GM12878 (cell line): ENCODE measurements around the gene TMEM182. TPM values are rescaled to one million over a fixed set of nuclear protein-coding genes. Genes with fewer than 3 reads are reported as not detected.

Experiments
- ATAC-seq: fragments of 200-7000 bp; cut with Tn5 transposase; 3 replicates; pipeline ENCODE4 v1.9.1; 2020; ENCODE audit warnings: mild to moderate bottlenecking, moderate library complexity
- BruUV-seq: library from RNA; stranded (reverse); fragments of 400-500 nt; replicated peaks from 2 replicates; lab custom pipeline; 2021; lab: Mats Ljungman, UMichigan
- CTCF ChIA-PET: fragments of 300-600 bp; sonication (Branson Sonifier 250); formaldehyde crosslinking; extraction: SDS; loops from one replicate; lab custom pipeline; 2021; ENCODE audit warnings: inconsistent platforms; lab: Yijun Ruan, JAX
- POLR2A ChIA-PET: fragments of 350-600 bp; formaldehyde crosslinking; extraction: SDS; loops from one replicate; lab custom pipeline; 2021; ENCODE audit warnings: inconsistent platforms; lab: Charles Lee
- RAD21 ChIA-PET: fragments of 300-600 bp; sonication (Branson Sonifier 250); formaldehyde crosslinking; loops from one replicate; lab custom pipeline; 2023; ENCODE audit warnings: antibody characterized with exemption; ENCODE audit not compliant: unreplicated experiment; lab: Charles Lee
- SMC1A ChIA-PET: fragments of 300-600 bp; sonication (Branson Sonifier 250); formaldehyde crosslinking; loops from one replicate; lab custom pipeline; 2023; ENCODE audit not compliant: unreplicated experiment, uncharacterized antibody; lab: Charles Lee
- DNase-seq: peaks from one replicate; pipeline ENCODE4 v3.0.0-alpha.2; 2011; ENCODE audit warnings: low read depth, low spot score
- FAIRE-seq: peaks from 3 replicates; lab custom pipeline; 2011; peaks lifted over from hg19 to GRCh38; lab: Jason Lieb, UNC
- H2AFZ ChIP-seq: 2 replicates; pipeline ENCODE4 v1.6.0; 2011; ENCODE audit warnings: low read depth, low read length, control low read depth; ENCODE audit not compliant: control insufficient read depth
- H3K27ac ChIP-seq: 2 replicates; pipeline ENCODE4 v1.5.1; 2011; ENCODE audit warnings: control low read depth; ENCODE audit not compliant: control insufficient read depth, insufficient read depth
- H3K27me3 ChIP-seq, 2 experiments: replicated peaks in 1 of 2; 2 replicates each; pipeline versions ENCODE4 v1.6.0 to v1.6.1; 2011; ENCODE audit warnings: low read length in 1 of 2; ENCODE audit not compliant: control insufficient read depth in 2 of 2, insufficient read depth in 2 of 2
- H3K36me3 ChIP-seq, 2 experiments: 2 replicates each; pipeline ENCODE4 v1.5.1; 2011; ENCODE audit warnings: low read length in 1 of 2; ENCODE audit not compliant: control insufficient read depth in 2 of 2, insufficient read depth in 2 of 2
- H3K4me1 ChIP-seq: 2 replicates; pipeline ENCODE4 v1.6.1; 2011; ENCODE audit warnings: mild to moderate bottlenecking, low read length, moderate library complexity, mixed read lengths; ENCODE audit not compliant: control insufficient read depth, insufficient read depth
- H3K4me2 ChIP-seq: 2 replicates; pipeline ENCODE4 v1.6.0; 2011; ENCODE audit warnings: control low read depth; ENCODE audit not compliant: control insufficient read depth, insufficient read depth
- H3K4me3 ChIP-seq: fragments of 200-600 bp; sonication (generic); 2 replicates; pipeline ENCODE4 v1.5.1; 2016
- H3K79me2 ChIP-seq: 2 replicates; pipeline ENCODE4 v1.6.0; 2011; ENCODE audit warnings: low read length; ENCODE audit not compliant: control insufficient read depth, insufficient read depth
- H3K9ac ChIP-seq: 2 replicates; pipeline ENCODE4 v1.8.0; 2011; ENCODE audit warnings: low read length, control low read depth, mixed read lengths; ENCODE audit not compliant: control insufficient read depth, insufficient read depth
- H3K9me3 ChIP-seq: replicated peaks from 3 replicates; pipeline ENCODE4 v1.5.1; 2011; ENCODE audit warnings: mild to moderate bottlenecking, low read length; ENCODE audit not compliant: control insufficient read depth, insufficient read depth
- H4K20me1 ChIP-seq: 2 replicates; pipeline ENCODE4 v1.6.0; 2011; ENCODE audit not compliant: control insufficient read depth, insufficient read depth
- ASH2L ChIP-seq: fragments of 300-600, 200-600 bp; sonication (generic); IDR thresholded peaks from 2 replicates; pipeline ENCODE4 v1.6.1; 2017; ENCODE audit warnings: low read depth, mild to moderate bottlenecking, borderline replicate concordance
- BCL11A ChIP-seq: IDR thresholded peaks from 2 replicates; pipeline ENCODE4 v1.6.1; 2011; ENCODE audit warnings: low read depth, low read length
- BMI1 ChIP-seq: fragments of 450-650 bp; IDR thresholded peaks from 2 replicates; pipeline ENCODE4 v1.6.1; 2016; ENCODE audit warnings: mild to moderate bottlenecking, moderate library complexity, borderline replicate concordance
- CBFB ChIP-seq: IDR thresholded peaks from 2 replicates; pipeline ENCODE4 v1.6.1; 2016; ENCODE audit warnings: antibody characterized with exemption, low read depth
- CREM ChIP-seq: IDR thresholded peaks from 2 replicates; pipeline ENCODE4 v1.6.1; 2014; ENCODE audit warnings: antibody characterized with exemption, low read depth
- EP300 ChIP-seq, 2 experiments: fragments of 150-350 bp in 1 of 2; IDR thresholded peaks; 2 replicates each; pipeline ENCODE4 v1.6.1; 2011 to 2012; ENCODE audit warnings: low read depth in 2 of 2, low read length in 2 of 2, borderline replicate concordance in 1 of 2, improper control_type of control experiment in 1 of 2, inconsistent platforms in 1 of 2; ENCODE audit not compliant: control insufficient read depth in 1 of 2
- ETV6 ChIP-seq, 2 experiments: fragments of 450-650 bp in 1 of 2; IDR thresholded peaks in 1 of 2; conservative IDR thresholded peaks in 1 of 2; 2 replicates each; pipeline ENCODE4 v1.6.1; 2014; ENCODE audit warnings: antibody characterized with exemption in 1 of 2, borderline replicate concordance in 1 of 2, low read depth in 1 of 2, mild to moderate bottlenecking in 1 of 2, moderate library complexity in 1 of 2
- SMARCA5 ChIP-seq: fragments of 450-650 bp; IDR thresholded peaks from 2 replicates; pipeline ENCODE4 v1.6.1; 2017; ENCODE audit warnings: mild to moderate bottlenecking
- YBX1 ChIP-seq: fragments of 450-650 bp; IDR thresholded peaks from 2 replicates; pipeline ENCODE4 v1.6.1; 2016; ENCODE audit warnings: antibody characterized with exemption
- ZNF207 ChIP-seq: fragments of 450-650 bp; IDR thresholded peaks from 2 replicates; pipeline ENCODE4 v1.6.1; 2014; ENCODE audit warnings: antibody characterized with exemption, mild to moderate bottlenecking, borderline replicate concordance
- ZNF217 ChIP-seq: fragments of 450-650 bp; IDR thresholded peaks from 2 replicates; pipeline ENCODE4 v1.6.1; 2017; ENCODE audit warnings: antibody characterized with exemption, mild to moderate bottlenecking
- WGBS: methylation state at CpG from one replicate; pipeline ENCODE4 v1.1.6; 2016; ENCODE audit warnings: low lambda C conversion rate; ENCODE audit not compliant: insufficient replicate concordance, insufficient coverage; ENCODE audit errors: missing lambda C conversion rate; 5-methylcytosine and 5-hydroxymethylcytosine counted together
- in situ Hi-C: fragments of 300-500 bp; cut with MboI; formaldehyde crosslinking; loops from 9 replicates; pipeline ENCODE4 v1.14.3; 2018; ENCODE audit warnings: mixed read lengths
- intact Hi-C: fragments of 100-400 bp; cut with micrococcal nuclease; formaldehyde crosslinking; loops from one replicate; pipeline ENCODE4 v1.14.2; 2022; ENCODE audit not compliant: unreplicated experiment
- polyA plus RNA-seq, 11 experiments: library from polyadenylated mRNA; depleted of rRNA in 4 of 11; unstranded in 6 of 11; stranded (reverse) in 5 of 11; fragments of >200 nt; fragmentation: Nextera tagmentation in 4 of 11; fragmentation: Illumina TruSeq in 1 of 11; extraction: Ambion mirVana in 4 of 11; extraction: Trizol in 1 of 11; gene quantifications; 1 replicate in 1 of 11; 2 replicates in 10 of 11; pipeline versions ENCODE4 v1.2.1 to v1.2.3, GENCODE V29; 2011 to 2016; ENCODE audit warnings: inconsistent platforms in 2 of 11, missing spikeins in 2 of 11, low read depth in 1 of 11
- total RNA-seq, 4 experiments: library from RNA; depleted of rRNA in 3 of 4; stranded (reverse); fragments of >200 nt in 3 of 4; fragmentation: Illumina TruSeq in 1 of 4; extraction: Trizol in 1 of 4; gene quantifications; 2 replicates each; pipeline versions ENCODE4 v1.2.1 to v1.2.3, GENCODE V29; 2013 to 2021
- TF ChIP-seq, protein P1 (sequence below): fragments of 450-650 bp; IDR thresholded peaks from 2 replicates; pipeline ENCODE4 v1.6.1; 2014; ENCODE audit warnings: mild to moderate bottlenecking
- TF ChIP-seq, protein P2 (sequence below): fragments of 450-650 bp; IDR thresholded peaks from 2 replicates; pipeline ENCODE4 v1.6.1; 2017; ENCODE audit warnings: low read depth, mild to moderate bottlenecking, moderate library complexity
- TF ChIP-seq, protein P3 (sequence below): fragments of 150-350 bp; IDR thresholded peaks from 2 replicates; pipeline ENCODE4 v1.6.1; 2016; ENCODE audit warnings: low read depth, low read length

TMEM182 gene
- total and polyA plus RNA-seq, 10 of the 15 experiments (the other 5 are each of a cell fraction or from before 2014, with no cell fraction given), result 1.8 to 5.4 (median 3.1) TPM

DNA sequence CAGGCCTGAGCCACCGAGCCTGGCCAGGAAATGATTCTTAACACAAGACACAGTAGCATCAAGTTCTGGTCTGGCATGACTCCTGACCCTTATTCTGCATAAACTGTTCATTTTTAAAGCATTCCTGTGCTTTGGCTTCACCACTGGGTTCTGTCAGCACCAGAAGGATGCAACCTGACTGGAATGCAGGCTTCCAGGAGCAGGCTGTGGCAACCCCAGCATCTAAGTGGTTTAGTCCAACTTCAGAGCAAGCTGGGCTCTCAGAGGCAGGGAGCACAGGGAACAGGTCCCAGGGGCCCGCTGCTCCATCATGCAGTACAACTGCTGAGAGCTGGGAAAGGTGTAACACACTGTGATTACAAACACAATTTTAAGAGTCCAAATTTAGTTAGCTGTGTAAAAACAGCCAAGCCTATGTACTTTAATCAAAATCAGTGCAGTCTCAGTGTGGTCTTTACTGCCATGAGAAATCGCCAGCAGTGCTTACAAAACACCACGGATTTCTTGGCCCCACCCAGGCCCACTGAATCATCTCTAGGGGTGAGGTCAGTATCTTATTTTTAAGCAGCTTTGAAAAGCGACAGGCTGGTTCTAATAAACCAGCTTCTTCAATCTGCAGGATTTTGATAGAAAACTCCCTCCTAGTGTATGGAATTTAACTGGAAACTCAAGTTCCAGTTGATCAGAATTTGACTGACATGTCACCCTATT lies 44.4 kb upstream of the TMEM182 start (continued):
- TF ChIP-seq SMARCA5, result no peak
- TF ChIP-seq, protein P1, sequence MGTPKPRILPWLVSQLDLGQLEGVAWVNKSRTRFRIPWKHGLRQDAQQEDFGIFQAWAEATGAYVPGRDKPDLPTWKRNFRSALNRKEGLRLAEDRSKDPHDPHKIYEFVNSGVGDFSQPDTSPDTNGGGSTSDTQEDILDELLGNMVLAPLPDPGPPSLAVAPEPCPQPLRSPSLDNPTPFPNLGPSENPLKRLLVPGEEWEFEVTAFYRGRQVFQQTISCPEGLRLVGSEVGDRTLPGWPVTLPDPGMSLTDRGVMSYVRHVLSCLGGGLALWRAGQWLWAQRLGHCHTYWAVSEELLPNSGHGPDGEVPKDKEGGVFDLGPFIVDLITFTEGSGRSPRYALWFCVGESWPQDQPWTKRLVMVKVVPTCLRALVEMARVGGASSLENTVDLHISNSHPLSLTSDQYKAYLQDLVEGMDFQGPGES, result no peak

DNA sequence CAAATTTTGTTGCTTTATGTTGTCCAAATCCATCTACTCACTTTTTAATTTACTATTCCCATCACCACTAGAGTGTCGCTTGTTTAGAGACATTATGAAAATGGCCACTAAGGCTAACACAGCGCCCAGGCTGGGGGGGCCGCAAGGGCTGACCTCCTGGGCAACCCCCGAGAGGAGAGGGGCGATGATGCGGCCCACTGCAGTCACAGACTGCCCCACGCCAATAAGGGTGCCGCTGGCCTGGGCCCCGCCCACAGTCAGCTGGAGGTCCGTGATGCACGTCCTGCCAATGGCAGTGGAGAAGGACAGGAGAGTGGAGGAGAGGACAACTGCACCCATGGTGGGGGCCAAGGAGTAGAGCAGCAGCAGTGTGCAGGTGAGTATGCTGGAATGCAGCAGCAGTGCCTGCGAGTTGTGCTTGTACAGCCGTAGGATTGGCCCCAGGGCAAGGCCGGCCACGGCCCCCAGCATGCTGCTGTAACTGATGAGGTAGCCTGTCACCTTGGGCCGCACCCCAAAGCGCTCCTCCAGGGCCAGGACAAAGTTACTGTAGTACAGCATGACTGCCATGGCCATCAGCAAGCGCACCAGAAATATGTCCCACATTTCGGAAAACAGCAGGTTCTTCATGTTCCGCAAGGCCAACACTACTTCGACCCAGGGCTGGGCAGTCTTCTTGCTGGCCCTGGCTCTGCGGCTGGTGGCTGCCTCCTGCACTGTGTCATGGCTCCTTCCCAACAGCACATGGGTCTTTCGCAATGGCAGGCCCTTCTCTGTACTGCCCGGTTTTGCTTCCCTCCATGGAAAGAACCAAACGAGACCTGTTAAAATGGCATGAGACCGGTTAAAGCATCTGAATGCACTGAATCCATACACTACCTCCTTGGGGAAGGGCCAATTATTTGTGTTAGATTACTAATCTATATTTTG lies 43.2 kb upstream of the TMEM182 start:
- Histone ChIP-seq H3K9ac (no peak overlapping the region), H4K20me1 (no peaks in the 10 kb centered on the region), H3K36me3 (peaks cover 2 to 6% of the 10 kb centered on the region in 2 experiments), H3K27ac (no peak overlapping the region), H2AFZ (no peak overlapping the region), H3K79me2 (no peaks in the 10 kb centered on the region), H3K4me1 (no peaks in the 10 kb centered on the region), H3K9me3 (no peaks in the 10 kb centered on the region), H3K4me2 (no peak overlapping the region), H3K27me3 (no peaks in the 10 kb centered on the region), H3K4me3 (no peak overlapping the region)
- RAD21 ChIA-PET, result no interaction called here
- POLR2A ChIA-PET, result no interaction called here
- WGBS, result 96% methylated on average over 26 of the region's 26 CpGs
- no peak for FAIRE-seq
- SMC1A ChIA-PET, result no interaction called here
- no peak for ATAC-seq
- in situ Hi-C loops (no loop called here), intact Hi-C loops (no loop called here)
- CTCF ChIA-PET, result no interaction called here
- no TSS peak for BruUV-seq
- DNase-seq, result no peak
- TF ChIP-seq CREM (no peak), ZNF217 (no peak), ETV6 (conservative IDR thresholded peaks at IDR 0.05 in 1 of 2, IDR thresholded peaks at IDR 0.05 in 1 of 2; ENCODE audit: borderline replicate concordance in 1 of 2, low read depth in 1 of 2) (no peak), ZNF207 (no peak), CBFB (no peak), BCL11A (no peak), EP300 (IDR thresholded peaks at IDR 0.05; ENCODE audit: borderline replicate concordance in 1 of 2, control insufficient read depth in 1 of 2, low read depth in 2 of 2, low read length in 2 of 2) (no peak), BMI1 (no peak), YBX1 (no peak), ASH2L (no peak)
- TF ChIP-seq, protein P2, sequence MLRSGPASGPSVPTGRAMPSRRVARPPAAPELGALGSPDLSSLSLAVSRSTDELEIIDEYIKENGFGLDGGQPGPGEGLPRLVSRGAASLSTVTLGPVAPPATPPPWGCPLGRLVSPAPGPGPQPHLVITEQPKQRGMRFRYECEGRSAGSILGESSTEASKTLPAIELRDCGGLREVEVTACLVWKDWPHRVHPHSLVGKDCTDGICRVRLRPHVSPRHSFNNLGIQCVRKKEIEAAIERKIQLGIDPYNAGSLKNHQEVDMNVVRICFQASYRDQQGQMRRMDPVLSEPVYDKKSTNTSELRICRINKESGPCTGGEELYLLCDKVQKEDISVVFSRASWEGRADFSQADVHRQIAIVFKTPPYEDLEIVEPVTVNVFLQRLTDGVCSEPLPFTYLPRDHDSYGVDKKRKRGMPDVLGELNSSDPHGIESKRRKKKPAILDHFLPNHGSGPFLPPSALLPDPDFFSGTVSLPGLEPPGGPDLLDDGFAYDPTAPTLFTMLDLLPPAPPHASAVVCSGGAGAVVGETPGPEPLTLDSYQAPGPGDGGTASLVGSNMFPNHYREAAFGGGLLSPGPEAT, result no peak
- TF ChIP-seq, protein P3, sequence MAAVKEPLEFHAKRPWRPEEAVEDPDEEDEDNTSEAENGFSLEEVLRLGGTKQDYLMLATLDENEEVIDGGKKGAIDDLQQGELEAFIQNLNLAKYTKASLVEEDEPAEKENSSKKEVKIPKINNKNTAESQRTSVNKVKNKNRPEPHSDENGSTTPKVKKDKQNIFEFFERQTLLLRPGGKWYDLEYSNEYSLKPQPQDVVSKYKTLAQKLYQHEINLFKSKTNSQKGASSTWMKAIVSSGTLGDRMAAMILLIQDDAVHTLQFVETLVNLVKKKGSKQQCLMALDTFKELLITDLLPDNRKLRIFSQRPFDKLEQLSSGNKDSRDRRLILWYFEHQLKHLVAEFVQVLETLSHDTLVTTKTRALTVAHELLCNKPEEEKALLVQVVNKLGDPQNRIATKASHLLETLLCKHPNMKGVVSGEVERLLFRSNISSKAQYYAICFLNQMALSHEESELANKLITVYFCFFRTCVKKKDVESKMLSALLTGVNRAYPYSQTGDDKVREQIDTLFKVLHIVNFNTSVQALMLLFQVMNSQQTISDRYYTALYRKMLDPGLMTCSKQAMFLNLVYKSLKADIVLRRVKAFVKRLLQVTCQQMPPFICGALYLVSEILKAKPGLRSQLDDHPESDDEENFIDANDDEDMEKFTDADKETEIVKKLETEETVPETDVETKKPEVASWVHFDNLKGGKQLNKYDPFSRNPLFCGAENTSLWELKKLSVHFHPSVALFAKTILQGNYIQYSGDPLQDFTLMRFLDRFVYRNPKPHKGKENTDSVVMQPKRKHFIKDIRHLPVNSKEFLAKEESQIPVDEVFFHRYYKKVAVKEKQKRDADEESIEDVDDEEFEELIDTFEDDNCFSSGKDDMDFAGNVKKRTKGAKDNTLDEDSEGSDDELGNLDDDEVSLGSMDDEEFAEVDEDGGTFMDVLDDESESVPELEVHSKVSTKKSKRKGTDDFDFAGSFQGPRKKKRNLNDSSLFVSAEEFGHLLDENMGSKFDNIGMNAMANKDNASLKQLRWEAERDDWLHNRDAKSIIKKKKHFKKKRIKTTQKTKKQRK, result no peak
